Activated CD8-positive, alpha-beta T cell treated with anti-CD3 and anti-CD28 coated beads for 36 hours (primary cell): Measurements from ENCODE around the gene C1QC. TPM values are rescaled to one million over a fixed set of nuclear protein-coding genes. Genes with fewer than 3 reads are reported as not detected.

ENCODE experiments used
- ATAC-seq: fragments of 200-7000 bp; cut with Tn5 transposase; one replicate; pipeline ENCODE4 v1.10.0; 2021; ENCODE audit warnings: mild to moderate bottlenecking, moderate library complexity
- CTCF ChIA-PET: fragments of 350-600 bp; sonication (Branson Sonifier 250); formaldehyde crosslinking; loops from one replicate; lab custom pipeline; 2021; ENCODE audit warnings: antibody characterized with exemption; lab: Charles Lee
- POLR2A ChIA-PET: fragments of 350-600 bp; sonication (Branson Sonifier 250); formaldehyde crosslinking; loops from one replicate; lab custom pipeline; 2021; ENCODE audit warnings: antibody characterized with exemption; lab: Charles Lee
- DNase-seq: peaks from one replicate; pipeline ENCODE4 v3.0.0-alpha.2; 2020
- H3K27ac Mint-ChIP-seq: one replicate; pipeline ENCODE4 v1.8.0; 2021; ENCODE audit warnings: mild to moderate bottlenecking, mixed read lengths
- H3K27me3 Mint-ChIP-seq: one replicate; pipeline ENCODE4 v1.8.0; 2021; ENCODE audit warnings: mixed read lengths
- H3K36me3 Mint-ChIP-seq: one replicate; pipeline ENCODE4 v1.8.0; 2021; ENCODE audit warnings: low read depth, mixed read lengths
- H3K4me1 Mint-ChIP-seq: one replicate; pipeline ENCODE4 v1.8.0; 2021; ENCODE audit warnings: low read depth, mixed read lengths
- H3K4me3 Mint-ChIP-seq: one replicate; pipeline ENCODE4 v1.8.0; 2021; ENCODE audit warnings: mild to moderate bottlenecking, moderate library complexity, mixed read lengths
- H3K9me3 Mint-ChIP-seq: one replicate; pipeline ENCODE4 v1.8.0; 2021; ENCODE audit warnings: mixed read lengths
- intact Hi-C: fragments of 100-400 bp; cut with micrococcal nuclease; formaldehyde crosslinking; loops from one replicate; pipeline ENCODE4 v1.10.0; 2022
- total RNA-seq, 2 experiments: library from RNA; stranded (reverse); gene quantifications; one replicate each; pipeline ENCODE4 v1.2.3, GENCODE V29; 2021
- TF ChIP-seq, protein P1 (sequence below): fragments of 200-600 bp; IDR thresholded peaks from one replicate; pipeline ENCODE4 v1.8.0; 2022; ENCODE audit warnings: antibody characterized with exemption, mild to moderate bottlenecking

The C1QC gene
- total RNA-seq, 2 experiments from 2014 or later = not detected

DNA sequence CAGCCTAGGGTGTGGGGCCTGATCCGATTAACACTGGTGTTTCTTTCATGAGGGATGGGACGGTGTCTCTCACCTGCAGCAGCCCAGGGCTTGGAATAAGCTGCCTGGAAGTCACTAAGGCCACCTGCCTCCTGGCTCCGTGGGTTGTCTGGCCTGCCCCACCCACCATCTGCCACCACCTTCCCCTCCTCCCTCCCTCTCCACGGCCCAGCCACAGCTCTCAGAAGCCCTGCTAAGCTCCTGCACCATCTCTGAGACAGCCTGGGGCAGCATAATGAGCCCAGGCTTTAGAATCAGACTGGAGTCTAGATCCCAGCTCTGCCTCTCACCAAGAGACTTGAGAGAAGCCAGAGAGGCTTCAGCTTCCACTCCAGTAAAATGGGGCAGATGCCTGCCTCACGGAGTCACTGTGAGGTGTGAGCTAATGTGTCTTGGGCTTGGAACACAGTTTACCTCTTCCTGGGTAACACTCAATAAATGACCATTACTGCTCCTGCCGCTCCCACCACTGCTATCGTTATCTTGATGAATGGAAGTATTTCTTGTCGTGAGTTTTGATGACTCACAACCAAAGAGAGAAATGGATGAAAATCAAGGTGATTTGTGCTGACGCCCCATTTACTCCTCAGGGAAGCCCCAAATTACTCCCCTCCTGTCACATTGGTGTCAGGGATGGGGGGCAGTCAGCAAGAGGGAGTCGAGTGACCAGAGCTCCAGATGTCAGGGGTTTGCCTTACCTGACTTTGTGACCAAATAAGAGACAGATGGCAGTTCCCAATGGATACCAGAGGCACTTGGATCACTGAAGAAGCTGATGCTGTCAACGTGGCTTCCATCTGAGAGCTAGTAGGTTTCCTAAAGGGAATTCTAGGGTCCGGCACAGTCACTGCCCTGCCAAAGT, 30.5 kb upstream of the C1QC start:
- no peaks in the 10 kb centered on the region for H3K36me3 Mint-ChIP-seq
- TF ChIP-seq, protein P1, sequence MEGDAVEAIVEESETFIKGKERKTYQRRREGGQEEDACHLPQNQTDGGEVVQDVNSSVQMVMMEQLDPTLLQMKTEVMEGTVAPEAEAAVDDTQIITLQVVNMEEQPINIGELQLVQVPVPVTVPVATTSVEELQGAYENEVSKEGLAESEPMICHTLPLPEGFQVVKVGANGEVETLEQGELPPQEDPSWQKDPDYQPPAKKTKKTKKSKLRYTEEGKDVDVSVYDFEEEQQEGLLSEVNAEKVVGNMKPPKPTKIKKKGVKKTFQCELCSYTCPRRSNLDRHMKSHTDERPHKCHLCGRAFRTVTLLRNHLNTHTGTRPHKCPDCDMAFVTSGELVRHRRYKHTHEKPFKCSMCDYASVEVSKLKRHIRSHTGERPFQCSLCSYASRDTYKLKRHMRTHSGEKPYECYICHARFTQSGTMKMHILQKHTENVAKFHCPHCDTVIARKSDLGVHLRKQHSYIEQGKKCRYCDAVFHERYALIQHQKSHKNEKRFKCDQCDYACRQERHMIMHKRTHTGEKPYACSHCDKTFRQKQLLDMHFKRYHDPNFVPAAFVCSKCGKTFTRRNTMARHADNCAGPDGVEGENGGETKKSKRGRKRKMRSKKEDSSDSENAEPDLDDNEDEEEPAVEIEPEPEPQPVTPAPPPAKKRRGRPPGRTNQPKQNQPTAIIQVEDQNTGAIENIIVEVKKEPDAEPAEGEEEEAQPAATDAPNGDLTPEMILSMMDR = no peak
- intact Hi-C loops = no loop called here
- H3K9me3 Mint-ChIP-seq = no peaks in the 10 kb centered on the region
- no peaks in the 10 kb centered on the region for H3K4me1 Mint-ChIP-seq
- DNase-seq (no peak), ATAC-seq (no peak)
- ChIA-PET CTCF (no interaction called here), POLR2A (no interaction called here)
- H3K4me3 Mint-ChIP-seq = no peak overlapping the region
- H3K27me3 Mint-ChIP-seq = peaks cover 15% of the 10 kb centered on the region
- H3K27ac Mint-ChIP-seq = no peak overlapping the region

GRCh38 chr1:22613572-22613918, 29.9 kb upstream of the C1QC start:
- no peak for DNase-seq
- ATAC-seq = no peak
- POLR2A ChIA-PET = no interaction called here
- Mint-ChIP-seq H3K27ac (no peak overlapping the region), H3K4me1 (no peaks in the 10 kb centered on the region), H3K4me3 (no peak overlapping the region), H3K27me3 (peaks cover 13% of the 10 kb centered on the region), H3K36me3 (no peaks in the 10 kb centered on the region), H3K9me3 (no peaks in the 10 kb centered on the region)
- CTCF ChIA-PET = no interaction called here
- intact Hi-C loops = no loop called here
- TF ChIP-seq, protein P1 = no peak

GRCh38 chr1:22613951-22614350, 29.5 kb upstream of the C1QC start:
- TF ChIP-seq, protein P1 = no peak
- CTCF ChIA-PET = no interaction called here
- Mint-ChIP-seq H3K9me3 (no peaks in the 10 kb centered on the region), H3K36me3 (no peaks in the 10 kb centered on the region), H3K4me1 (no peaks in the 10 kb centered on the region), H3K4me3 (no peak overlapping the region), H3K27me3 (peaks cover 12% of the 10 kb centered on the region), H3K27ac (no peak overlapping the region)
- POLR2A ChIA-PET = no interaction called here
- intact Hi-C loops = no loop called here
- ATAC-seq (no peak), DNase-seq (no peak)

DNA sequence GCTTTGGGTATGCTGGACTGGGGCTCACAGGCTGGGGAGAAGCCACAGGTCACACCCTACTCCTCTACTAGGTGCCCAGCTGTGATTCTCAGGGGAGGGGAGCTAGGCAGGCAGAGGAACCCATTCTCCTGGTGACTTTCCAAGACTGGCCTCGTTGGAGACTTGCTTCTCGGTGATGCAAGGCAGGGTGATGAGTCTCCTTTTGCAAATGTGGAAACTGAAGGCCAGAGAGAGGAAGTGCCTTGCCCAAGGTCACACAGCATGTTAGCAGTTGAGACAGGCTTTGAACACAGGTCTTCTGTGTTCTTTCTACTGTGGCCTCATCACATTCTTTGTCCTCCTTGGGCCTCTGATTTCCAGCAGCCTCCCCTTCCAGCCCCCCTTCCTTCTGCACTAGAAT, 27.5 kb upstream of the C1QC start:
- ChIA-PET CTCF (no interaction called here), POLR2A (no interaction called here)
- Mint-ChIP-seq H3K9me3 (no peaks in the 10 kb centered on the region), H3K27me3 (peaks cover 18% of the 10 kb centered on the region), H3K27ac (no peak overlapping the region), H3K36me3 (no peaks in the 10 kb centered on the region), H3K4me1 (no peaks in the 10 kb centered on the region), H3K4me3 (no peak overlapping the region)
- ATAC-seq (no peak), DNase-seq (no peak)
- intact Hi-C loops = no loop called here
- TF ChIP-seq, protein P1 = no peak

GRCh38 chr1:22616571-22616970, 26.9 kb upstream of the C1QC start:
- ChIA-PET CTCF (no interaction called here), POLR2A (no interaction called here)
- no peak for DNase-seq
- ATAC-seq = no peak
- peaks cover 14% of the 10 kb centered on the region for H3K27me3 Mint-ChIP-seq
- H3K27ac Mint-ChIP-seq = no peak overlapping the region
- TF ChIP-seq, protein P1 = no peak
- no peak overlapping the region for H3K4me3 Mint-ChIP-seq
- no peaks in the 10 kb centered on the region for H3K4me1 Mint-ChIP-seq
- intact Hi-C loops = no loop called here
- no peaks in the 10 kb centered on the region for H3K36me3 Mint-ChIP-seq
- H3K9me3 Mint-ChIP-seq = no peaks in the 10 kb centered on the region
